HG02588 (cell line): ENCODE results near the gene LYPD6B.
A peak's percentile ranks its signal among the peaks of the same experiment; 100 is the strongest.

ENCODE experiments used
- ATAC-seq: cut with Tn5 transposase; IDR thresholded peaks from one replicate; pipeline ENCODE4 v1.9.1; 2021; ENCODE audit warnings: mild to moderate bottlenecking, moderate library complexity; ENCODE audit not compliant: unreplicated experiment

The LYPD6B gene

GRCh38 chr2:149037851-149038250 is 648 bp upstream of the LYPD6B start:
- ATAC-seq = no peak

- no peak for ATAC-seq
Measured at GRCh38 chr2:149039213-149039724, 770 bp downstream of the LYPD6B start.

GRCh38 chr2:149040451-149040850 is 2.0 kb downstream of the LYPD6B start:
- no peak for ATAC-seq

GRCh38 chr2:149041482-149041881 is 3.0 kb downstream of the LYPD6B start:
- no peak for ATAC-seq

- no peak for ATAC-seq
Measured at GRCh38 chr2:149042881-149043280, 4.4 kb downstream of the LYPD6B start.

- ATAC-seq = no peak
Measured at GRCh38 chr2:149044500-149044899, 6.0 kb downstream of the LYPD6B start.

GRCh38 chr2:149047118-149047517 is 8.6 kb downstream of the LYPD6B start:
- ATAC-seq = no peak

GRCh38 chr2:149049142-149049541 is 10.6 kb downstream of the LYPD6B start:
- no peak for ATAC-seq

GRCh38 chr2:149050188-149050587 is 11.7 kb downstream of the LYPD6B start:
- ATAC-seq = peak; percentile 82

- ATAC-seq = no peak
Measured at GRCh38 chr2:149055751-149056150, 17.3 kb downstream of the LYPD6B start.

GRCh38 chr2:149056541-149057255 is 18.2 kb downstream of the LYPD6B start:
- no peak for ATAC-seq

- no peak for ATAC-seq
Measured at GRCh38 chr2:149057401-149057800, 18.9 kb downstream of the LYPD6B start.

GRCh38 chr2:149058936-149059335 is 20.4 kb downstream of the LYPD6B start:
- no peak for ATAC-seq

GRCh38 chr2:149059822-149060221 is 21.3 kb downstream of the LYPD6B start:
- no peak for ATAC-seq

GRCh38 chr2:149061133-149061745 is 22.7 kb downstream of the LYPD6B start:
- ATAC-seq = no peak

GRCh38 chr2:149062531-149062930 is 24.0 kb downstream of the LYPD6B start:
- ATAC-seq = no peak

GRCh38 chr2:149063177-149063576 is 24.7 kb downstream of the LYPD6B start:
- ATAC-seq = no peak

- no peak for ATAC-seq
Measured at GRCh38 chr2:149064365-149064841, 25.9 kb downstream of the LYPD6B start.

- ATAC-seq = no peak
Measured at GRCh38 chr2:149064856-149065630, 26.5 kb downstream of the LYPD6B start.

GRCh38 chr2:149068225-149068995 is 29.9 kb downstream of the LYPD6B start:
- no peak for ATAC-seq
